HFFc6 (cell line): ENCODE measurements around the gene DGKZ. TPM values are rescaled to one million over a fixed set of nuclear protein-coding genes. Genes with fewer than 3 reads are reported as not detected.

Experiments used
- DNase-seq: peaks from one replicate; pipeline ENCODE4 v3.0.0-alpha.2; 2018
- H3K27ac Mint-ChIP-seq: 2 replicates; pipeline ENCODE4 v1.8.0; 2020; ENCODE audit warnings: mild to moderate bottlenecking, mixed read lengths
- H3K27me3 Mint-ChIP-seq: 2 replicates; pipeline ENCODE4 v1.8.0; 2021; ENCODE audit warnings: mild to moderate bottlenecking, moderate library complexity, mixed read lengths; ENCODE audit not compliant: insufficient read depth
- H3K36me3 Mint-ChIP-seq: 2 replicates; pipeline ENCODE4 v1.8.0; 2021; ENCODE audit warnings: low read depth, mixed read lengths
- H3K4me1 Mint-ChIP-seq: 2 replicates; pipeline ENCODE4 v1.8.0; 2020; ENCODE audit warnings: low read depth, mixed read lengths
- H3K4me3 Mint-ChIP-seq: 2 replicates; pipeline ENCODE4 v1.8.0; 2020; ENCODE audit warnings: mild to moderate bottlenecking, moderate library complexity, mixed read lengths
- H3K9me3 Mint-ChIP-seq: 2 replicates; pipeline ENCODE4 v1.8.0; 2020; ENCODE audit warnings: mild to moderate bottlenecking, mixed read lengths
- CTCF ChIP-seq: fragments of 200-600 bp; sonication (generic); IDR thresholded peaks from 2 replicates; pipeline ENCODE4 v1.5.0; 2021; ENCODE audit warnings: antibody characterized with exemption, mild to moderate bottlenecking
- total RNA-seq, 6 experiments: library from RNA; stranded (reverse); fragmentation: NEBNext Ultra II Directional; extraction: Animal tissue kit (Norgen Biotek cat#: 25700); gene quantifications; 2 replicates in 1 of 6; 3 replicates in 5 of 6; pipeline ENCODE4 v1.2.3, GENCODE V29; 2021

Gene DGKZ
- total RNA-seq, 6 experiments from 2014 or later, result 40.4 to 49.8 (median 46.2) TPM

GRCh38 chr11:46321757-46322156 lies 25.5 kb upstream of the DGKZ start:
- DNase-seq, result no peak
- Mint-ChIP-seq H3K4me1 (peaks cover 8% of the 10 kb centered on the region; the same call in 1 of the 2 replicates), H3K27ac (no peak overlapping the region), H3K4me3 (no peak overlapping the region), H3K9me3 (no peaks in the 10 kb centered on the region), H3K36me3 (peaks cover 36% of the 10 kb centered on the region), H3K27me3 (peaks cover 11% of the 10 kb centered on the region)
- TF ChIP-seq CTCF, result no peak

GRCh38 chr11:46322759-46323158 lies 24.5 kb upstream of the DGKZ start:
- Mint-ChIP-seq H3K27ac (peak overlapping the region; percentile 59; the same call in 1 of the 2 replicates), H3K27me3 (peaks cover 14% of the 10 kb centered on the region), H3K4me1 (peaks cover 16% of the 10 kb centered on the region), H3K4me3 (no peak overlapping the region), H3K9me3 (no peaks in the 10 kb centered on the region), H3K36me3 (peaks cover 38% of the 10 kb centered on the region)
- peak; percentile 77 for TF ChIP-seq CTCF
- peak; percentile 29 for DNase-seq

GRCh38 chr11:46326813-46327416 lies 20.3 kb upstream of the DGKZ start:
- H3K4me1 Mint-ChIP-seq, result peaks cover 27% of the 10 kb centered on the region
- H3K27me3 Mint-ChIP-seq, result peaks cover 40% of the 10 kb centered on the region
- TF ChIP-seq CTCF, result no peak
- DNase-seq, result no peak
- no peak overlapping the region for H3K4me3 Mint-ChIP-seq
- H3K36me3 Mint-ChIP-seq, result peaks cover 10% of the 10 kb centered on the region
- no peaks in the 10 kb centered on the region for H3K9me3 Mint-ChIP-seq
- no peak overlapping the region for H3K27ac Mint-ChIP-seq

GRCh38 chr11:46327829-46328228 lies 19.4 kb upstream of the DGKZ start:
- DNase-seq, result no peak
- no peak overlapping the region for H3K27ac Mint-ChIP-seq
- H3K36me3 Mint-ChIP-seq, result peaks cover 6% of the 10 kb centered on the region
- H3K4me3 Mint-ChIP-seq, result no peak overlapping the region; the same call in 1 of the 2 replicates
- H3K27me3 Mint-ChIP-seq, result peaks cover 46% of the 10 kb centered on the region
- no peaks in the 10 kb centered on the region for H3K9me3 Mint-ChIP-seq
- H3K4me1 Mint-ChIP-seq, result peaks cover 26% of the 10 kb centered on the region
- TF ChIP-seq CTCF, result no peak

- H3K4me3 Mint-ChIP-seq, result no peak overlapping the region
- H3K27me3 Mint-ChIP-seq, result peaks cover 61% of the 10 kb centered on the region
- no peaks in the 10 kb centered on the region for H3K9me3 Mint-ChIP-seq
- DNase-seq, result no peak
- peaks cover 6% of the 10 kb centered on the region for H3K36me3 Mint-ChIP-seq
- peaks cover 22% of the 10 kb centered on the region for H3K4me1 Mint-ChIP-seq
- H3K27ac Mint-ChIP-seq, result no peak overlapping the region
- no peak for TF ChIP-seq CTCF
Measured at GRCh38 chr11:46330154-46330553, 17.1 kb upstream of the DGKZ start.
